Naive B cell (primary cell): ENCODE data around the gene RUBCN. TPM values are rescaled to one million over a fixed set of nuclear protein-coding genes. Genes with fewer than 3 reads are reported as not detected.
A peak's percentile ranks its signal among the peaks of the same experiment; 100 is the strongest.

Experiments used
- ATAC-seq, 2 donors: fragments of 150-1000 bp; cut with Tn5 transposase; 2 replicates each; pipeline ENCODE4 v1.10.0; 2021; ENCODE audit warnings: low read depth in 2 of 2, mild to moderate bottlenecking in 2 of 2, moderate library complexity in 2 of 2
- DNase-seq: peaks from one replicate; pipeline ENCODE4 v3.0.0; 2022
- H3K27ac Mint-ChIP-seq, 6 donors: one replicate each; pipeline ENCODE4 v1.8.0; 2020 to 2022; ENCODE audit warnings: mild to moderate bottlenecking in 6 of 6, mixed read lengths in 6 of 6, moderate library complexity in 5 of 6, inconsistent platforms in 2 of 6
- H3K27me3 Mint-ChIP-seq, 3 donors: one replicate each; pipeline ENCODE4 v1.8.0; 2021 to 2022; ENCODE audit warnings: mixed read lengths in 3 of 3, mild to moderate bottlenecking in 1 of 3
- H3K36me3 Mint-ChIP-seq, 2 donors: one replicate each; pipeline ENCODE4 v1.8.0; 2020 to 2022; ENCODE audit warnings: mixed read lengths in 2 of 2, inconsistent platforms in 1 of 2, mild to moderate bottlenecking in 1 of 2
- H3K4me1 Mint-ChIP-seq, 3 donors: one replicate each; pipeline ENCODE4 v1.8.0; 2020 to 2022; ENCODE audit warnings: mixed read lengths in 3 of 3, inconsistent platforms in 1 of 3, mild to moderate bottlenecking in 1 of 3, moderate library complexity in 1 of 3
- H3K4me3 Mint-ChIP-seq, 8 donors: one replicate each; pipeline ENCODE4 v1.8.0; 2020 to 2022; ENCODE audit warnings: mild to moderate bottlenecking in 8 of 8, mixed read lengths in 8 of 8, moderate library complexity in 8 of 8, inconsistent platforms in 2 of 8
- H3K9me3 Mint-ChIP-seq, 7 donors: one replicate each; pipeline ENCODE4 v1.8.0; 2020 to 2022; ENCODE audit warnings: mixed read lengths in 7 of 7, mild to moderate bottlenecking in 5 of 7, inconsistent platforms in 2 of 7, moderate library complexity in 1 of 7
- polyA plus RNA-seq, 6 donors: library from polyadenylated mRNA; unstranded; fragments of 300-500 nt; fragmentation: Illumina TruSeq; gene quantifications; one replicate each; pipeline ENCODE4 v1.2.3, GENCODE V29; 2021; ENCODE audit warnings: low read depth in 6 of 6

The RUBCN gene
- polyA plus RNA-seq, 6 donors from 2014 or later = 20.0 to 46.9 (median 24.8) TPM

- DNase-seq (no peak), ATAC-seq (no peak)
Measured at GRCh38 chr3:197697355-197697754, 39.3 kb downstream of the RUBCN start.

GRCh38 chr3:197694251-197694650, 42.5 kb downstream of the RUBCN start:
- Mint-ChIP-seq H3K27me3 (no peaks in the 10 kb centered on the region), H3K36me3 (peaks cover 55 to 60% of the 10 kb centered on the region in 2 donors), H3K9me3 (peaks cover 0 to 1% (median 0%) of the 10 kb centered on the region in 7 donors), H3K27ac (peak overlapping the region in 2 of 6 donors; percentile 74 to 90), H3K4me1 (peaks cover 0 to 12% (median 0%) of the 10 kb centered on the region in 3 donors), H3K4me3 (no peak overlapping the region)
- DNase-seq (no peak), ATAC-seq (no peak)

More at GRCh38 chr3:197697355-197697754, 39.3 kb downstream of the RUBCN start:
- Mint-ChIP-seq H3K9me3 (peaks cover 0 to 1% (median 0%) of the 10 kb centered on the region in 7 donors), H3K27me3 (no peaks in the 10 kb centered on the region), H3K4me3 (no peak overlapping the region), H3K4me1 (peaks cover 0 to 12% (median 0%) of the 10 kb centered on the region in 3 donors), H3K36me3 (peaks cover 60 to 68% of the 10 kb centered on the region in 2 donors), H3K27ac (peak overlapping the region in 2 of 6 donors; percentile 14 to 61)

- H3K27me3 Mint-ChIP-seq = no peaks in the 10 kb centered on the region
- H3K36me3 Mint-ChIP-seq = peaks cover 50 to 53% of the 10 kb centered on the region in 2 donors
- peak overlapping the region in 2 of 6 donors; percentile 3 to 7 for H3K27ac Mint-ChIP-seq
- no peak for ATAC-seq
- H3K4me1 Mint-ChIP-seq = peaks cover 0 to 7% (median 0%) of the 10 kb centered on the region in 3 donors
- H3K4me3 Mint-ChIP-seq = peak overlapping the region in 1 of 8 donors; percentile 5
- DNase-seq = no peak
- H3K9me3 Mint-ChIP-seq = peaks cover 0 to 1% (median 0%) of the 10 kb centered on the region in 7 donors
Measured at GRCh38 chr3:197692641-197693040, 44.1 kb downstream of the RUBCN start.

- Mint-ChIP-seq H3K27ac (no peak overlapping the region), H3K4me3 (no peak overlapping the region), H3K36me3 (peaks cover 36 to 38% of the 10 kb centered on the region in 2 donors), H3K9me3 (no peaks in the 10 kb centered on the region), H3K4me1 (no peaks in the 10 kb centered on the region), H3K27me3 (no peaks in the 10 kb centered on the region)
- ATAC-seq = no peak
- no peak for DNase-seq
Measured at GRCh38 chr3:197690754-197691153, 46.0 kb downstream of the RUBCN start.

- Mint-ChIP-seq H3K9me3 (no peaks in the 10 kb centered on the region), H3K4me1 (no peaks in the 10 kb centered on the region), H3K4me3 (no peak overlapping the region), H3K27me3 (no peaks in the 10 kb centered on the region), H3K36me3 (peaks cover 17 to 30% of the 10 kb centered on the region in 2 donors), H3K27ac (no peak overlapping the region)
- DNase-seq = no peak
- no peak for ATAC-seq
Measured at GRCh38 chr3:197687570-197687969, 49.1 kb downstream of the RUBCN start.

- Mint-ChIP-seq H3K9me3 (no peaks in the 10 kb centered on the region), H3K27me3 (no peaks in the 10 kb centered on the region), H3K4me3 (no peak overlapping the region), H3K36me3 (peaks cover 15 to 30% of the 10 kb centered on the region in 2 donors), H3K27ac (peak overlapping the region in 2 of 6 donors; percentile 20 to 23), H3K4me1 (peaks cover 0 to 1% (median 0%) of the 10 kb centered on the region in 3 donors)
- DNase-seq (no peak), ATAC-seq (no peak)
Measured at GRCh38 chr3:197686899-197687298, 49.8 kb downstream of the RUBCN start.

GRCh38 chr3:197685546-197685945, 51.2 kb downstream of the RUBCN start:
- Mint-ChIP-seq H3K4me3 (no peak overlapping the region), H3K9me3 (no peaks in the 10 kb centered on the region), H3K27ac (no peak overlapping the region), H3K36me3 (peaks cover 14 to 35% of the 10 kb centered on the region in 2 donors), H3K4me1 (peaks cover 0 to 5% (median 0%) of the 10 kb centered on the region in 3 donors), H3K27me3 (no peaks in the 10 kb centered on the region)
- DNase-seq = no peak
- ATAC-seq = no peak

GRCh38 chr3:197683191-197683590, 53.5 kb downstream of the RUBCN start:
- Mint-ChIP-seq H3K27me3 (no peaks in the 10 kb centered on the region), H3K27ac (peak overlapping the region in 2 of 6 donors; percentile 58 to 97), H3K4me3 (no peak overlapping the region), H3K4me1 (peaks cover 0 to 5% (median 0%) of the 10 kb centered on the region in 3 donors), H3K9me3 (no peaks in the 10 kb centered on the region), H3K36me3 (peaks cover 8 to 34% of the 10 kb centered on the region in 2 donors)
- no peak for DNase-seq
- ATAC-seq = no peak

- no peaks in the 10 kb centered on the region for H3K9me3 Mint-ChIP-seq
- DNase-seq (no peak), ATAC-seq (no peak)
- H3K27ac Mint-ChIP-seq = peak overlapping the region in 2 of 6 donors; percentile 61 to 68
- H3K4me3 Mint-ChIP-seq = no peak overlapping the region
- H3K27me3 Mint-ChIP-seq = no peaks in the 10 kb centered on the region
- peaks cover 11 to 37% of the 10 kb centered on the region in 2 donors for H3K36me3 Mint-ChIP-seq
- H3K4me1 Mint-ChIP-seq = peaks cover 0 to 5% (median 0%) of the 10 kb centered on the region in 3 donors
Measured at GRCh38 chr3:197682713-197683112, 54.0 kb downstream of the RUBCN start.

- H3K27ac Mint-ChIP-seq = peak overlapping the region in 2 of 6 donors; percentile 27 to 56
- no peaks in the 10 kb centered on the region for H3K9me3 Mint-ChIP-seq
- no peaks in the 10 kb centered on the region for H3K27me3 Mint-ChIP-seq
- DNase-seq (no peak), ATAC-seq (no peak)
- peaks cover 11 to 37% of the 10 kb centered on the region in 2 donors for H3K36me3 Mint-ChIP-seq
- peaks cover 0 to 5% (median 0%) of the 10 kb centered on the region in 3 donors for H3K4me1 Mint-ChIP-seq
- H3K4me3 Mint-ChIP-seq = no peak overlapping the region
Measured at GRCh38 chr3:197680955-197681521, 55.7 kb downstream of the RUBCN start.

- Mint-ChIP-seq H3K4me3 (no peak overlapping the region), H3K36me3 (peaks cover 5 to 31% of the 10 kb centered on the region in 2 donors), H3K9me3 (no peaks in the 10 kb centered on the region), H3K4me1 (peaks cover 23 to 39% (median 29%) of the 10 kb centered on the region in 3 donors), H3K27ac (peak overlapping the region in 3 of 6 donors; percentile 35 to 84 (median 76)), H3K27me3 (no peaks in the 10 kb centered on the region)
- no peak for DNase-seq
- no peak for ATAC-seq
Measured at GRCh38 chr3:197675951-197676350, 60.8 kb downstream of the RUBCN start.

GRCh38 chr3:197675563-197675860, 61.2 kb downstream of the RUBCN start:
- peaks cover 23 to 39% (median 29%) of the 10 kb centered on the region in 3 donors for H3K4me1 Mint-ChIP-seq
- H3K4me3 Mint-ChIP-seq = no peak overlapping the region
- no peak for DNase-seq
- H3K9me3 Mint-ChIP-seq = no peaks in the 10 kb centered on the region
- H3K27ac Mint-ChIP-seq = peak overlapping the region; percentile 7 to 97 (median 88)
- H3K36me3 Mint-ChIP-seq = peaks cover 5 to 26% of the 10 kb centered on the region in 2 donors
- ATAC-seq = no peak
- H3K27me3 Mint-ChIP-seq = no peaks in the 10 kb centered on the region

- H3K27ac Mint-ChIP-seq = peak overlapping the region; percentile 84 to 97 (median 93)
- H3K36me3 Mint-ChIP-seq = peaks cover 5 to 23% of the 10 kb centered on the region in 2 donors
- ATAC-seq = peak; percentile 90 to 92
- peak overlapping the region in 5 of 8 donors; percentile 15 to 69 (median 54) for H3K4me3 Mint-ChIP-seq
- no peaks in the 10 kb centered on the region for H3K27me3 Mint-ChIP-seq
- H3K4me1 Mint-ChIP-seq = peaks cover 23 to 39% (median 29%) of the 10 kb centered on the region in 3 donors
- no peaks in the 10 kb centered on the region for H3K9me3 Mint-ChIP-seq
- peak; percentile 36 for DNase-seq
Measured at GRCh38 chr3:197674741-197675562, 61.8 kb downstream of the RUBCN start.
